ENCODE data around the gene SCO2. TPM values are rescaled to one million over a fixed set of nuclear protein-coding genes. Genes with fewer than 3 reads are reported as not detected.

The SCO2 gene
- total and polyA plus RNA-seq, 10 of the 15 experiments (the other 5 are each of a cell fraction or from before 2014, with no cell fraction given): 0.18 to 16.0 (median 2.4) TPM; not detected in 1

- no peak overlapping the region for H3K27ac ChIP-seq (ENCODE audit: control insufficient read depth, insufficient read depth)
- TF ChIP-seq, protein P1, sequence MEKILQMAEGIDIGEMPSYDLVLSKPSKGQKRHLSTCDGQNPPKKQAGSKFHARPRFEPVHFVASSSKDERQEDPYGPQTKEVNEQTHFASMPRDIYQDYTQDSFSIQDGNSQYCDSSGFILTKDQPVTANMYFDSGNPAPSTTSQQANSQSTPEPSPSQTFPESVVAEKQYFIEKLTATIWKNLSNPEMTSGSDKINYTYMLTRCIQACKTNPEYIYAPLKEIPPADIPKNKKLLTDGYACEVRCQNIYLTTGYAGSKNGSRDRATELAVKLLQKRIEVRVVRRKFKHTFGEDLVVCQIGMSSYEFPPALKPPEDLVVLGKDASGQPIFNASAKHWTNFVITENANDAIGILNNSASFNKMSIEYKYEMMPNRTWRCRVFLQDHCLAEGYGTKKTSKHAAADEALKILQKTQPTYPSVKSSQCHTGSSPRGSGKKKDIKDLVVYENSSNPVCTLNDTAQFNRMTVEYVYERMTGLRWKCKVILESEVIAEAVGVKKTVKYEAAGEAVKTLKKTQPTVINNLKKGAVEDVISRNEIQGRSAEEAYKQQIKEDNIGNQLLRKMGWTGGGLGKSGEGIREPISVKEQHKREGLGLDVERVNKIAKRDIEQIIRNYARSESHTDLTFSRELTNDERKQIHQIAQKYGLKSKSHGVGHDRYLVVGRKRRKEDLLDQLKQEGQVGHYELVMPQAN (conservative IDR thresholded peaks at IDR 0.05): no peak
- TF ChIP-seq PBX3 (IDR thresholded peaks at IDR 0.05; ENCODE audit: insufficient replicate concordance, low read depth, low read length) (no peak), RAD51 (IDR thresholded peaks at IDR 0.05) (peak; percentile 37; the same call in 1 of the 2 replicates), HCFC1 (IDR thresholded peaks at IDR 0.05; ENCODE audit: low read length) (no peak), EZH2 (IDR thresholded peaks at IDR 0.05; ENCODE audit: borderline replicate concordance, control insufficient read depth, low read depth, low read length) (no peak), SUZ12 (IDR thresholded peaks at IDR 0.05; ENCODE audit: unreplicated experiment) (no peak), BHLHE40 (IDR thresholded peaks at IDR 0.05; ENCODE audit: borderline replicate concordance in 1 of 2, low read depth in 2 of 2, low read length in 1 of 2) (peak in 1 of 2 experiments; percentile 76; a peak in 2 of 4 replicates)
- H3K4me2 ChIP-seq (ENCODE audit: control insufficient read depth, insufficient read depth): no peak overlapping the region
- in situ Hi-C loops (cut with MboI) (no loop called here), intact Hi-C loops (cut with micrococcal nuclease; ENCODE audit: unreplicated experiment) (no loop called here)
- no peak for DNase-seq (ENCODE audit: low read depth, low spot score)
- peaks cover 0 to 3% of the 10 kb centered on the region in 2 experiments; a peak in 2 of 4 replicates for H3K27me3 ChIP-seq (replicated peaks in 1 of 2; ENCODE audit: control insufficient read depth in 2 of 2, insufficient read depth in 2 of 2, low read length in 1 of 2)
- H3K4me3 ChIP-seq: no peak overlapping the region
- WGBS (ENCODE audit: insufficient coverage, insufficient replicate concordance, low lambda C conversion rate, missing lambda C conversion rate): 42% methylated on average over 26 of the region's 29 CpGs
- SMC1A ChIA-PET (ENCODE audit: uncharacterized antibody, unreplicated experiment): no interaction called here
- no peaks in the 10 kb centered on the region for H3K9me3 ChIP-seq (replicated peaks; ENCODE audit: control insufficient read depth, insufficient read depth, low read length)
- H2AFZ ChIP-seq (ENCODE audit: control insufficient read depth, low read depth, low read length): no peak overlapping the region
- H3K36me3 ChIP-seq (ENCODE audit: control insufficient read depth in 2 of 2, insufficient read depth in 2 of 2, low read length in 1 of 2): no peaks in the 10 kb centered on the region
- BruUV-seq (replicated peaks): no TSS peak
- ATAC-seq: no peak
- no peaks in the 10 kb centered on the region for H3K4me1 ChIP-seq (ENCODE audit: control insufficient read depth, insufficient read depth, low read length)
- H4K20me1 ChIP-seq (ENCODE audit: control insufficient read depth, insufficient read depth): no peaks in the 10 kb centered on the region
- H3K9ac ChIP-seq (ENCODE audit: control insufficient read depth, insufficient read depth, low read length): no peak overlapping the region
- POLR2A ChIA-PET: interaction anchor here (1.3 kb wide), 1 partner anchor 17 kb away, joined by 3 read pairs; no protein-coding TSS in a partner anchor
- H3K79me2 ChIP-seq (ENCODE audit: control insufficient read depth, insufficient read depth, low read length): no peaks in the 10 kb centered on the region
- RAD21 ChIA-PET (ENCODE audit: unreplicated experiment): interaction anchor here (0.6 to 1.7 kb wide), 2 partner anchors 13 to 226 kb away, joined by 3 to 5 read pairs; no protein-coding TSS in a partner anchor
- CTCF ChIA-PET: interaction anchor here (0.6 to 4.1 kb wide), 4 partner anchors 12 to 197 kb away, joined by 3 to 29 read pairs (median 6); partner anchors contain the start of gene SCO2
- FAIRE-seq: no peak
Observed at GRCh38 chr22:50485221-50486131, 39.9 kb downstream of the SCO2 start.

Measured in GM12878 (cell line).